HUES64 (cell line): Measurements from ENCODE around the gene KRT26. TPM values are rescaled to one million over a fixed set of nuclear protein-coding genes. Genes with fewer than 3 reads are reported as not detected.
"Not testable (repeated sequence)": the region's sequence is repeated elsewhere in the genome, so short reads cannot be mapped to it uniquely, and the experiment has no call there.

Experiments used
- H3K27ac ChIP-seq: 2 replicates; pipeline ENCODE4 v1.7.0; 2013; ENCODE audit warnings: low read depth, low read length, inconsistent platforms
- H3K27me3 ChIP-seq: 2 replicates; pipeline ENCODE4 v1.6.1; 2013; ENCODE audit warnings: mild to moderate bottlenecking, low read length; ENCODE audit not compliant: insufficient read depth
- H3K36me3 ChIP-seq: 2 replicates; pipeline ENCODE4 v1.6.1; 2013; ENCODE audit warnings: mild to moderate bottlenecking, low read length; ENCODE audit not compliant: insufficient read depth
- H3K4me1 ChIP-seq: 2 replicates; pipeline ENCODE4 v1.6.1; 2013; ENCODE audit warnings: mild to moderate bottlenecking, low read length, moderate library complexity; ENCODE audit not compliant: insufficient read depth
- H3K4me3 ChIP-seq: 2 replicates; pipeline ENCODE4 v1.5.1; 2013; ENCODE audit warnings: mild to moderate bottlenecking, low read length, moderate library complexity
- H3K9ac ChIP-seq: 2 replicates; pipeline ENCODE4 v1.6.1; 2013; ENCODE audit warnings: mild to moderate bottlenecking, low read depth, low read length
- H3K9me3 ChIP-seq: 2 replicates; pipeline ENCODE4 v1.6.1; 2013; ENCODE audit warnings: low read depth, low read length; ENCODE audit not compliant: insufficient read depth
- whole genome bisulfite sequencing: fragments of 150-250, 120-280 bp; methylation state at CpG from one replicate; pipeline ENCODE4 v1.1.7; 2013; ENCODE audit warnings: missing lambda C conversion rate; 5-methylcytosine and 5-hydroxymethylcytosine counted together
- polyA plus RNA-seq, 2 experiments: library from polyadenylated mRNA; stranded (reverse); fragments of 50-300 nt; gene quantifications; one replicate each; pipeline ENCODE4 v1.2.3, GENCODE V29; 2013

The KRT26 gene
- polyA plus RNA-seq (2013, experiment 1 of 2), result not detected
- not detected for polyA plus RNA-seq (2013, experiment 2 of 2)

DNA sequence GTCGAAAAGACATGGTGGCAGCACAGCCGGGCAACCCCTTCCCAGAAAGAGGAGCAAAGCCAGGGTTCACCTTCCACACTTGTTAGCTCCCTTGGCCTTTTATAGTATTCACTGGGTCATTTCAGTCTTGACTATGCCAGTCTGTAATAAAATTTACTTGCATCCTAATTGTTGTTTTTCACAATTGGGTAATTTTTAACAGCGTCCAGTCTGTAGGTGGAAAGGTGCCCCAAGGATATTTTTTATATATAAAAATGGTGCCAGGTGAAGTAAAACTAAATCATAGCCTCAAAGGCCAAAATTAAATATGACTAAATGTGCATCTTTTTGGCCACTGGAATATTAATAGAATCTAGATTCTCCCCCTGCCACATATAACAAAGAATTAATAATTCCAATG, at the start of gene KRT26:
Gene KRT26 (minus strand): TSS at position 101 of the 400 bp plus-strand sequence. CDS start 88 bp downstream, at position 13.
- Histone ChIP-seq H3K4me1 (no peaks in the 10 kb centered on the region), H3K36me3 (no peaks in the 10 kb centered on the region), H3K27me3 (peaks cover 8% of the 10 kb centered on the region; the same call in 1 of the 2 replicates), H3K9me3 (no peaks in the 10 kb centered on the region), H3K4me3 (no peak within 1 kb of the TSS), H3K27ac (no peak within 1 kb of the TSS), H3K9ac (no peak within 1 kb of the TSS)
- 98% methylated on average over 3 of the region's 3 CpGs for WGBS

DNA sequence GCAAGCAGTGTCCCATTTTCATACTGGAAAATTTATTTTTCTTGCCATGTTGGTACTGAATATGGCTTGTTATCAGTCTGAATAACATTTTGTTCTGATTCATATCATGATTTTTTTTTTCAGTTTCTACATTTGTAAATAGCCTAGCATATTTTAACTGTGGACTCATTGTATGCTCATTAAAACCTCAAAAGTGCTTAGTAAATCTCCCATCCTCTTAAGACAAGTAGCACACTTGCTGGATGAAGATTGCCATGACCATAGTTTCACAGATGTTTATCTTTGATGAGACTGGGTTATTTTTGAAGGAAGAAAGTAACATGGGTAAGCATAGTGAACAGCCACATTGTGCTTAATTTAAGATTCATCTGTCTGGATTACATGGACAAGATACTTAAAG, 49.5 kb upstream of the KRT26 start:
- no peak overlapping the region for H3K27ac ChIP-seq
- H3K4me3 ChIP-seq, result no peak overlapping the region
- H3K9me3 ChIP-seq, result no peaks in the 10 kb centered on the region; the same call in 1 of the 2 replicates
- no peak overlapping the region for H3K9ac ChIP-seq
- H3K27me3 ChIP-seq, result peaks cover 67% of the 10 kb centered on the region
- no peaks in the 10 kb centered on the region for H3K4me1 ChIP-seq
- peaks cover 10% of the 10 kb centered on the region for H3K36me3 ChIP-seq

- no peak overlapping the region for H3K4me3 ChIP-seq
- no peak overlapping the region for H3K9ac ChIP-seq
- 95% methylated on average over 8 of the region's 9 CpGs for WGBS
- no peak overlapping the region for H3K27ac ChIP-seq
- H3K4me1 ChIP-seq, result no peaks in the 10 kb centered on the region
- H3K36me3 ChIP-seq, result peaks cover 10% of the 10 kb centered on the region
- peaks cover 62% of the 10 kb centered on the region for H3K27me3 ChIP-seq
- H3K9me3 ChIP-seq, result no peaks in the 10 kb centered on the region; the same call in 1 of the 2 replicates
Observed at GRCh38 chr17:40820228-40820838, 48.3 kb upstream of the KRT26 start.

DNA sequence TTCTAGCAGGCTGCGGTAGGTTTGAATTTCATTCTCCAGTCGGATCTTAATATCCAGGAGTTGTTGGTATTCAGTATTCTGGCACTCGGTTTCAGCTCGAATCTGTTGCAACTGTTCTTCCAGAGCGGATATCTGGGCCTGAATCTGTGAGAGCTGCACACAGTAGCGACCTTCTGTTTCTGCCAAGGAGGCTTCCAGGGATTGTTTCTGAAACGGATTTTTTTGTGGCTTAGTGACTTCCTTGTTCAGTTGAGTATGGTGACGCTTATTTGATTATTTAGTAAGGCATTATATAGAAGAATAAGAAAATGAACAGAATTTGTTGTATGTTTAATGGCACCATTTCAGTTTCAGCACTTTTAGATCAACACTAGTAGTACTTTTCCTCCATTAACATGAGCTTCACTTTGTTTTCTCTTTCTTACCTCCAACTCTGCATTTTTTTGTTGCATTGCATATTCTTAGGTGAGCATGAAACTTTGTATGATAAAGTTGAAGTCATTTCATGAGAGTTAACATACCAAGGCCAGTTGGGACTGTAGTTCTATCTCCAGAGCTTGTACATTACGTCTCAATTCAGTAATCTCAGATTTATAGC, 47.6 kb upstream of the KRT26 start:
- Histone ChIP-seq H3K4me3 (peak overlapping the region; percentile 99), H3K4me1 (no peaks in the 10 kb centered on the region), H3K36me3 (peaks cover 10% of the 10 kb centered on the region), H3K27me3 (peaks cover 61% of the 10 kb centered on the region), H3K27ac (peak overlapping the region; percentile 9; the same call in 1 of the 2 replicates), H3K9ac (no peak overlapping the region; the same call in 1 of the 2 replicates), H3K9me3 (no peaks in the 10 kb centered on the region; the same call in 1 of the 2 replicates)
- 70% methylated on average over 8 of the region's 9 CpGs for WGBS

GRCh38 chr17:40818733-40819527, 46.9 kb upstream of the KRT26 start:
- H3K27me3 ChIP-seq, result peaks cover 56% of the 10 kb centered on the region
- H3K36me3 ChIP-seq, result peaks cover 10% of the 10 kb centered on the region
- peak overlapping the region; percentile 79 for H3K9ac ChIP-seq
- no peaks in the 10 kb centered on the region; the same call in 1 of the 2 replicates for H3K9me3 ChIP-seq
- H3K4me1 ChIP-seq, result no peaks in the 10 kb centered on the region
- peak overlapping the region; percentile 99 for H3K4me3 ChIP-seq
- 2% methylated on average over 73 of the region's 73 CpGs for WGBS
- H3K27ac ChIP-seq, result peak overlapping the region; percentile 91; the same call in 1 of the 2 replicates

GRCh38 chr17:40818343-40818732, 46.3 kb upstream of the KRT26 start:
- H3K4me1 ChIP-seq, result no peaks in the 10 kb centered on the region
- H3K9ac ChIP-seq, result peak overlapping the region; percentile 79
- peaks cover 10% of the 10 kb centered on the region for H3K36me3 ChIP-seq
- H3K27ac ChIP-seq, result peak overlapping the region; percentile 91; the same call in 1 of the 2 replicates
- H3K27me3 ChIP-seq, result peaks cover 59% of the 10 kb centered on the region
- no peaks in the 10 kb centered on the region; the same call in 1 of the 2 replicates for H3K9me3 ChIP-seq
- 25% methylated on average over 7 of the region's 7 CpGs for WGBS
- peak overlapping the region; percentile 99 for H3K4me3 ChIP-seq

- Histone ChIP-seq H3K27ac (no peak overlapping the region), H3K9me3 (no peaks in the 10 kb centered on the region; the same call in 1 of the 2 replicates), H3K36me3 (peaks cover 10% of the 10 kb centered on the region), H3K27me3 (peaks cover 59% of the 10 kb centered on the region), H3K4me3 (no peak overlapping the region), H3K9ac (no peak overlapping the region), H3K4me1 (no peaks in the 10 kb centered on the region)
- WGBS, result 92% methylated on average over 4 of the region's 4 CpGs
Observed at GRCh38 chr17:40817103-40817682, 45.2 kb upstream of the KRT26 start.

DNA sequence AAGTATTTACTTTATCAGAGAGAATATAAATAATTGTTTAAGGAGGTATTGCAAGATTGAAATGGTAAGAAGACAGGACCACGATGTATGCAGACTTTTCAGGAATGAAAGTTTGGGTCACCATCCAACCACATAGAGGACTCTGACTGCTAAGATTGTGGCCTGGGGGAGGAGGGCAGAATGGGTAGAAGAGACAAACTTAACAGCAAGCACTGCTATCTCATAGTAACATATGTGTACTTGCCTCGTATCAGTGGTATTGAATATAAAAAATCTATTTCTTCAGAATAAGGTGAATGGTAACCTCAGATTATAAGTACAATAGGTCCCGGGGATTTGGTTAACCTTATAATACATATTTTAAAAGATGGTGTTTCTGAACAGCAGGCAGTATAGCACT, 44.6 kb upstream of the KRT26 start:
- no peaks in the 10 kb centered on the region for H3K4me1 ChIP-seq
- H3K27me3 ChIP-seq, result peaks cover 59% of the 10 kb centered on the region
- 95% methylated on average over 1 of the region's 3 CpGs for WGBS
- H3K9me3 ChIP-seq, result no peaks in the 10 kb centered on the region; the same call in 1 of the 2 replicates
- H3K4me3 ChIP-seq, result no peak overlapping the region
- H3K36me3 ChIP-seq, result peaks cover 10% of the 10 kb centered on the region
- no peak overlapping the region for H3K9ac ChIP-seq
- no peak overlapping the region for H3K27ac ChIP-seq

DNA sequence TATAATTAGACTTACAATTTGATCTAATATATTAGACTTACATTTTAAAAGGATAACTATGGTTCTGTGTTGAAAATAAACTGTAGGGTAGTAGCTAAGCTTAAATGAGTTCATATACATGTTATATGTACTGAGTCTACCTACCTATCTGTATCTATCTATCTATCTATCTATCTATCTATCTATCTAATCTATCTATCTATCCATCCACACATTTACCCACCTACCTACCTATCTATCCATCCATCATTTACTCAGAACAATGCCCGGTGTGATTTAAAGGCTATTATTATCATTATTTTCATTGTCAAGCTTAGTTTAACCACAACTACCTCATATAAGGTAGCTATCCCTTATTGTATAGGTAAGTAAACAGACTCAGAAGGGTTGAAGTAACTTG, 43.4 kb upstream of the KRT26 start:
- H3K9me3 ChIP-seq, result no peaks in the 10 kb centered on the region; the same call in 1 of the 2 replicates
- no peaks in the 10 kb centered on the region for H3K4me1 ChIP-seq
- peaks cover 10% of the 10 kb centered on the region for H3K36me3 ChIP-seq
- peaks cover 59% of the 10 kb centered on the region for H3K27me3 ChIP-seq
- no peak overlapping the region for H3K27ac ChIP-seq
- no CpG with 5 or more reads among the region's 1 CpG for WGBS
- no peak overlapping the region for H3K4me3 ChIP-seq
- no peak overlapping the region for H3K9ac ChIP-seq

GRCh38 chr17:40814657-40815056, 42.7 kb upstream of the KRT26 start:
- not testable (repeated sequence) for H3K9me3 ChIP-seq, H3K9ac ChIP-seq, H3K4me3 ChIP-seq, H3K4me1 ChIP-seq, H3K27ac ChIP-seq
- H3K27me3 ChIP-seq, result peaks cover 59% of the 10 kb centered on the region
- WGBS, result 86% methylated on average over 2 of the region's 3 CpGs
- H3K36me3 ChIP-seq, result peaks cover 10% of the 10 kb centered on the region
